GM19468 (cell line): Measurements from ENCODE around the gene OLFM1.
"Not testable (repeated sequence)": the region's sequence is repeated elsewhere in the genome, so short reads cannot be mapped to it uniquely, and the experiment has no call there.

Experiments
- ATAC-seq: cut with Tn5 transposase; IDR thresholded peaks from one replicate; pipeline ENCODE4 v1.9.1; 2021; ENCODE audit warnings: mild to moderate bottlenecking, moderate library complexity, moderate number of reproducible peaks; ENCODE audit not compliant: unreplicated experiment; ENCODE audit errors: extremely low read depth

Gene OLFM1

DNA sequence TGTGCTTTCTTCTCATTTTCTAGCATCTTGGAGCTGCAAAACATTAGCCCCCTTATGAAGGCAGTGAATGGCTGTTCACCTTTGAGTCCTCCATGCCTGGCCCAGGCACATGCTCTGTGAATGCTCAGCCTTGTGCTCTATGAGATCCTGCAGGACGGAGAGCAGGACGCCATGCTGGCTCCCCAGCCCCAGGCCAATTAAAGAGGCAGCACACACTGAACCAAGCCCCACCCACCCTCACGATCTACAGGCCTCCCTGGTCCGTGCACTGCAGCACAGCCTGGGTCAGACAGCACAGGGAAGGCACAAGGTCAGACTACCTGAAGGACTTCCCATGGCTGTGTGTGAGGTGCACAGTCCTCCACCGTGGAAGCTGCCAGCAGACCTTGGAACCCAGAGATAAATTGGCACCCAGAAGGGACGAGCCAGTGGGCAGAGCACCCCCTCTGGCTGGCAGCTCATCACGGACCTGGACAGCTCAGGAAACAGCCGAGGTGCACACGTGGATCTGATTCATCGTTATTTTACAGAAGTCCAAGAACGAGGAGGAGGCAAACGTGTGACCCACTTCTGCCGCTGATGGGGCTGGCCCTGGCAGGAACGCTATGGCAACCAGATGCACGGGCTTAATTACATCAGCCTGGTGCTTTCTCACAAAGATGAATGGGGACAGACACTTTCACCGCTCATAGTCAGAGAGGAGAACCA, 59.5 kb downstream of the OLFM1 start:
- no peak for ATAC-seq

DNA sequence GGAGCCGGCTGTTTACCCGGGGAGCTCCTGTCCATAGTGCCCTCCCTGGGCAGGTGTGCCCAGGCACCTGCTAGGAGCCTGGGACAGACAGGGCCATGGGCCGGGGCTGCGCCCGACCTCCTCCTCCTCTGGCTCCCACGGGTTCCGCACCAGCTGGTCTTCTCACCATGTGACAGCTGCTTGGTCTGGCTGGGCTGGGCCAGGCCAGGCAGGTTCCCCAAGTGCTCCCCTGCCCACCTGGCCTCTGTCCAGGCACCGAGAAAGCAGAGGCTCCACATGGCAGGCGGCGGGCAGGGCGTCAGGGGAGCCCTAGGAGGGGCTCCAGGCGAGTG, 60.0 kb downstream of the OLFM1 start:
- no peak for ATAC-seq

DNA sequence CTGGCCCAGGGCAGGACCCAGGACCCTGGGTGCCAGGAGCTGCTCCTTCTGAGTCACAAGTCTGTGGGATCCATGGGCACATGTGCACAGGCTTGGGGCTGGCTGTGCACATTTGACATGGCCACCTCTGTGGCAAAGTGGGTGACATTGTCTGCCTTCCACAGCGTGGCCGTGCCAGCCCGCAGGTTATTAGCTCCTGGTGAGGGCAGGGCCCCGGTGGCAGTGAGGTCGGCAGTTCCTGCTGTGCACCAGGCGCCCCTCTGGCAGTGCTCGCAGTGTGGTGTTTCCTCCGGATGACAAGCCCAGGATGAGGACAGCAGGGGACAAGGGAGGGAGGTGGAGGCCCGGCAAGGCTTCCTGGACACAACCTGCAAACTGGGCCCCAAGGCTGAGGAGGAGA, 60.5 kb downstream of the OLFM1 start:
- no peak for ATAC-seq

DNA sequence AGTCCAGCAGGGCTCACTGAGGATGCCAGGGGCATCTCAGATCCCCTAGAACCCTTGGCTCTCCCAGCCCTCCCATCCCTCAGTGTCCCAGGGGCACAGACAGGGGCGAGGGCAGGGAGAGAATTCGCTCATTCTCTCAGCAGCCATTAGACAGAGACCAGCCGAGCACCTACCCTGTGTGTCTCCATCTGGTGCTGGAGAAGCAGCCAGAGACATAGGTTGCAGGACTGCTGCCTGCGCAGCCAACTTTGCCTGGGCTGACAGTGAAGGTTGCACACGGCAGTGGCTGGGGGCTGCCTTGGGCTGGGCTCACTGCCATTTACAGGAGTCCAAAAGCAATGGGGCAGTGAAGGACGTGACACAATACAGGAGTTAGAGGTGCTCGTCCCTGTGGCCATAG, 60.9 kb downstream of the OLFM1 start:
- no peak for ATAC-seq

DNA sequence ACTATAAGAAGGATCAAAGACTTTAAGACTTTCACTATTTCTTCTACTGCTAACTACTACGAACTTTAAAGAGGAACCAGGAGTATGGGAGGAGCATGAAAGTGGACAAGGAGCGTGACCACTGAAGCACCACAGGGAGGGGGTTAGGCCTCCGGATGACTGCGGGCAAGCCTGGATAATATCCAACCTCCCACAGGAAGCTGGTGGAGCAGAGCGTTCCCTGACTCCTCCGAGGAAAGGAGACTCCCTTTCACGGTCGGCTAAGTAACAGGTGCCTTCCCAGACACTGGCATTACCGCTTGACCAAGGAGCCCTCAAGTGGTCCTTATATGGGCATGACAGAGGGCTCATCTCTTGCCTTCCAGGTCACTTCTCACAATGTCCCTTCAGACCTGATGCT, 62.4 kb downstream of the OLFM1 start:
- ATAC-seq = not testable (repeated sequence)

DNA sequence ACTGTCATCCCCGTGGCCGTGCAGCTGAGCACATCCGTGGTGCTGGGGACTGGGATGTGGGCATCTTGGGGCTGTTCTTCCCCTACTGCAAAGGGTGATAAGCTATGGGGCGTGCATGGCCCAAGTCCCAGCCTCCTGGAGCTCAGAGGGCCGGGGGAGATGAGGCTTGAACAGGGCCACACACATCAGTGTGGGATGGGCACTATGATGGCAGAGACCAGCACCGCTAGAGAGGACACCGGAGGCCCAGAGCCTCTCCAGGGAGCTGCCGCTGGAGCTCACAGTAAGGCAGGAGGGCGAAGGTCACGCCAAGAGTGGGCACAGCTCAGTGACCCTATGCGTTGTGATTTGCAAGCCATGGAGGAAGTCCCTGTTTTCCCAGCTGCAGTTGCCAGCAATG, 63.5 kb downstream of the OLFM1 start:
- ATAC-seq = no peak

DNA sequence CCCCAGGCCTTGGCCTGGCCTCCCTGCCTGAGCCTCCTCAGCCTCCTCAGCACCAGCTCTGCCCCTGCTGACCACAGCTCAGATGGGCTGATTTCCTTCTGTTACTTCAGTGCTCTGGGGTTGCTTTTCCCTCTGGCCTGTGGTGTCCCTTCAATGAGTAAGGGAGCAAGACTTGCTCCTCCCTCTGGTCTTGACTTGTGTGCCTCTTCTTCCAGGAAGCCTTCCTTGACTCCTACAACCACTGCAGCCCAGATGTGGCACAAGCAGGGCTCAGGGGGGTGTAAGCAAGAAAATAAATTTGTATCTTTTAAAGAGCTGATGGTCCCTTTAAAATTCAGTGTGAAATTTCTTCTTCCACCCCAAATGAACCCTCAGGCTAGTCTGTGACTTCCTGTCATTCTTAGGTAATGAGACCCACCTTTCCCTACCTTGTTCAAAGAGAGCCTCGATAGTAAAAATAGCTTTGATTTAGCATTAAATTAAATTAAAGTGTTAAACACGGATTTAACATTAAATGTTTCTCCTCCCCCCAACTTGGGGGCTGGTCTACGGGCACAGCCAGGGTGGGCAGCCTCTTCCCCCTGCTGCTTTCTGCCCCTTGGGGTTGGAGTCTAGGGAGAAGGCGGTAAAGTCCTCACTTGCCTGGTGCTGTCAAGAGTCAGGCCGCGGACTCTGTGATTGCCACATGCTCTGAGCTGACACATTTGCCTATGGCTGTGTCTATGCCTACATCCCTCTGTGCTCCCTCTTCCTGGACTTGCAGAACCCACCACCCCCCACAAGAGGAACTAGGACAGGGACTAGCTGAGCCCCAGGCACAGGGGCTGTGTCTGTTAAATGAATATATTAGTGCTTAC, 64.5 kb downstream of the OLFM1 start:
- no peak for ATAC-seq

DNA sequence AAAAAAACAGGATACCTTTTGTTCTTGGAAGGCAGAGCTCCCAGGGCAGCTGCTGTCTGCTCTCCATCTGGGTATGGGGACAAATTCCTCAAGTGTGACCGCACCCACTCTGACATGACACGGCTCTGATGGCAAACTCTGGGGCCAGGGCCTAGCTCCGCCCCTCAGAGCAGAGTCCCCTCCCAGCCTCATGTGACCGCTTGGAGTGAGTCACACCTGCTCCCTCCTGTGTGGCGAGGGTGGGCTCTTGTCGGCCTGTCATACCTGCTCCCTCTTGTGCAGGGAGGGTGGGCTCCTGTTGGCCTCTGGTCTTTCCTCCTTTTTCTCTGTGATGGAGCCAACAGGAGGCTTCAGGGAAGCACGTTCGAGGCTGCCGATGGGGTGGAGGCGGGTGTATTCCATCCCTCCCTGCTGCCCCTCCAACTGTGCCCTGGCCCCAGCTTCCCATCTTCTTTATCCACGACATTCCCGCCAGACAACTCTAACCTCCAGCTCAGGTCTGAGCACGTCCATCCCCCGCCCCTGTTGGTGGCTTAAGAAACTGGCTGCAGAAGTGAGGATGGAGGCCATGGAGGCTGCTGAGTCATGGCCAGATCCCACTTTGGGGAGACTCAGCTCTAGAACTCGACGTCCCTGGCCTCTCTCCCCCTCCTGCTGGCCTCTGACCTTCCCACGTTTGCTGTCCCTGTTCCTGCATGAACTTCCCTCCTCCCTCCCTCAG, 65.3 kb downstream of the OLFM1 start:
- no peak for ATAC-seq

DNA sequence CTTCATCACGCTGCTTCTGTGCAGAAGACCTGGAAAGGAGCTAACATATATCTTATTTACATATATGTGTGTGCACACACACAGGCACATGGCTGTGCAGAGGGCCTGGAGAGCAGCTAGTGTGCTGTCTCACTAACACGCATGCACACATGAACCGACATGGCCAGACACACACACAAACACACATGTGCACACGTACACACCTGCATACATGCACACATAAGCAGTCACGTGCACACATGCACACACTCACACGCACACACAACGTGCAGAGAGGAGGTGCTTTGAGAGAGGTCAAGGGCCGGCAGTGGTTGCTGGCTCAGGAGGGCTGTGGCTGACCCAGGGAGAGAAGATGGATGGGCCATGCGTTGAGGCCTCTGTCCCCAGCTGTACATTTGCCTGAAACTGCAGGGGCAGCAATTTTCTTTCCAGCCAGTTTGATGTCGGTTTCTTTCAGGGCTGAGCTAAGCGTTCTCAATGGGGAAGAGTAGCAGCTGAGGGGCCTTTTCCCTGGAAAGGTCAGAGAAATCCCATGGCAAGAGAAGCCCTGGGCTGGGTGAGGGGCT, 66.7 kb downstream of the OLFM1 start:
- no peak for ATAC-seq

DNA sequence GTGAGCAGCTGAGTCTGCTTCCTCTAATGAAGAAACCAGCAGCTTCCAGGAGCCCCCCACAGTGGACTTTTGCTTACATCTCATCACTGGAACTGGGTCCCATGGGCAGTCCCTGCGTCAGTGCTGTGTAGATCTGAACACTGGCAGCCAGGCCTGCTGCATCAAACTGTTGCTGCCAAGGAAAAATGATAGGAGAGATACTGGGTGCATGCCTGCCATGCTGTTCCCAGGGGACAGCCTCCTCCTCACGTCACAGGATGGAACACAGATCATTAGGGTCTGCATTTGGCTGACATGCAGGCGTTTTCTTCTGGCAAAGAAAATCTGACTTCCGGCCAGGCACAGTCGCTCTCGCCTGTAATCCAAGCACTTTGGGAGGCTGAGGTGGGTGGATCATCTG, 67.9 kb downstream of the OLFM1 start:
- ATAC-seq = no peak

DNA sequence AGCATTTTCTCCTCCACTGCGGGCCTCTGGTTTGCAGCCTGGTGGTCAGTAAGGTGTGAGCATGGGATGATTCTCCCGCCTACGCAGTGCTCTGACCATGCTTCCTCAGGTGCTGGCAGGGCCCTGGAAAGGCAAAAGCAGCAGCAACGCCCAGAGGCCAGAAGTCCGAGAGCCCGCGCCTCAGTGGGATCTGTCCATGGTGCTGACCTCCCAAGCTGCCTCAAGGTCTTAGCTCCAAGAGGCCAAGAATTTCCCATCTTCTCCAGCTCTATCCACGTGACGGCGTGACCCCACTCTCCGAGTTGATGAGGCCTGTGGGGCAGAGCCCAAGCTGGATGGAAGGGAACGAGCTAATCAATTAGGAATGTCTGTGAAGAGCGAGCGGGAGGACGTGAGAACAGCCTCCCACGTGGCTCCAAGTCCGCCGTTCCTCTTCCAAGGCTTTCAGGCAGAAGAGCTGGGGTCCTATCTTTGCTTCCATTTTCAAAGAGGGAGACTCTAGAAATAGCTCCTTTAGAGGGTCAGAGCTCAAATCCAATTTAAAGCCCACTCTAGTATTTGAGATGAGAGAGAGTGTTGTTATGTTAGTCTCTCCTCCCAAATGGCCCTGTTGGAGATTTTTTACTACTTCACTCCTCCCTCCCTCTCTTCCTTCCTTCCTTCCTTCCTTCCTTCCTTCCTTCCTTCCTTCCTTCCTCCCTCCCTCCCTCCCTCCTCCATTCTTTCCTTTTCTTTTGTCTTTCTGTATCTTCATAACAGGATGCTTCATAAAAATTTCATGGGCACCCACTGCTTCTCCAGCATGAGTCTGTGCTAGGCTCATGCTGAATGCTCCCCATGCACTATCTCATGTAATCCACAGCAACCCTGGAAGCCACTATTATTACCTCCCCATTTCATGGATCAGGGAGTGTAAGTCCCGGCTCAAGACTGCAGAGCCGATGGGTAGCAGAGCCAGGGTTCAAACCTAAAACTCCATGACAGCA, 69.3 kb downstream of the OLFM1 start:
- no peak for ATAC-seq

DNA sequence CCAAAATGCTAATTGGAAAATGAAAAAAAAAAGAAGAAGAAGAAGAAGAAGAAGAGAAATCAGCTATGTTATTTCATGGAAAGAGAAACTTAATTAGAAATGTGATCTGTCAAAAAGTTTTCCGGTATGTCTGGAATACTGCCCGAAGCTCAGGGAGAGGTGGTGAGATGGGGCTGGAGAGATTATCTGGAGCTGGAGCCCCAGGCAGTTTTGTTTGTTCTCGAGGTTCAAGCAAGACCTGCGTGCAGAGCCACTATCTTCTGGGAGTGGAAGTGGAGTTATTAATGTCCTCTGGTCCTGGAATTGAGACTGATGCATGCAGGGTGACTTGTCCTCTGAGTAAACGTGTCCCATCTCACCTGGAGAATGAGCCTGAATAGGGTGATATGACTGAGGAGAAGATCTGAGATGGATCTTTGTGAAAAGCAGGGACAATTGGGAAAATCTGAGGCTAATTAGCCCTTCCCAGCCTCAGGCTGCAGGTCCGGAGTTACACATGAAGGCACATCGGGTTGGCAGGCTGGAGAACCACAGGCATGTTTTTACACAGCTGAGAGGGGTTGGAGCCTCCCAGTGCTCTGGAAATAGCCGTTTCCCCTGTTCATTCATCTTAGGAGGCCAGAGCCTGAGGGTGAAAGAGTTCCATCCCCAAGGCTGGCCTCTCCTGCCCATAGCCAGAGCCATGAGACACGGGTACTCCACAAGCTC, 70.5 kb downstream of the OLFM1 start:
- ATAC-seq = no peak

DNA sequence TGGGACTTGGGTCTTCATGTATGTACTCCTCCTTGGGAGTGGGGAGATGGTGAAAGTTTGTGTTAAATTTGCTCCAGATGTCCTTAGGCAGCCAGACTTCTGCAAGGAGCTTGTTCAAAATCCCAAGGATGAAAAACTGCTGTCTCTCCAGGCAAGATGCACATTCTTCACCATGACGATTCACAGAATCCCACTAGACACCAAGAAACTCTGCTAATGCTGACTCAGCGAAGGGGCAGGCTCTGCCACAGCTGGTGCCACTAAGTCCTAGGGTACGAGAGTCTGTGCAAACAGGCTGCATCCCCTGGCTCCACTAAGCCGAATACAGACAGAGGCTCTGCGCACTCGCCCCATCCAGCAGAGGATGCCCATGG, 71.1 kb downstream of the OLFM1 start:
- no peak for ATAC-seq

DNA sequence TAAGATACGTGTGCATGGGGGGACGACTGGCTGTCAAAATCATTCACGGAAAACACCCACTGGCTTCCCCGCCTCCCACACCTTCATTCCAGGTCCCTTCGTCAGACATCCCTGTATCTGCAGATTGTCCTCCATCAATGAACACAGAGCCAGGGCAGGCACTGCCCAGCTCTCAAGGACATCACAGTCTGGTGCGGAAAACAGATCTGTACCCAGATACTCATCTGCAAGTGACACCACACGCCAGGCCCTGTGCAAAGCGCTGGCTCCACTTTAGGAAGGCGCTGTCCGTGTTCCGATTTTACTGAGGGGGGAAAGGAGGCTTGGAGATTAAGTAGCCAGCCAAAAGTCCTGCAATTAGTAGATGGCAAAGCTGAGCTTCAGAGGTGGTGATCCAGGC, 72.3 kb downstream of the OLFM1 start:
- ATAC-seq = no peak

DNA sequence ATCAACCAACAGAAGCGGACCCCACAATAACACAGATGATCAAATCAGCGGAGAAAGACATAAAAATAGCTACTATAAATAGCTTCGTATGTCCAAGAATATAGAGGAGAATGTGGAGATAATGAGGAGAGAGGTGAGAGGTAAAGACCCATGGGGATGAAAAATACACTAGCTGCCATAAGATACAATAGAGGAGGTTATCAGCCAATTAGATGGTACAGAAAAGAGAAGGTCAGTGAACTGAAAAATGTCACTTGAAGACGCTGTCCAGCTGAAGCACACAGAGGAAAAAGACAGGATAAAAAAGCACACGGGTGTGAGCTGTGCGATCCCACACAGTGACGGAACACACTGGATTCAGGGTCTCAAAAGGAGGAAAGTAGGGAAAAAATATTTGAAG, 73.4 kb downstream of the OLFM1 start:
- no peak for ATAC-seq

DNA sequence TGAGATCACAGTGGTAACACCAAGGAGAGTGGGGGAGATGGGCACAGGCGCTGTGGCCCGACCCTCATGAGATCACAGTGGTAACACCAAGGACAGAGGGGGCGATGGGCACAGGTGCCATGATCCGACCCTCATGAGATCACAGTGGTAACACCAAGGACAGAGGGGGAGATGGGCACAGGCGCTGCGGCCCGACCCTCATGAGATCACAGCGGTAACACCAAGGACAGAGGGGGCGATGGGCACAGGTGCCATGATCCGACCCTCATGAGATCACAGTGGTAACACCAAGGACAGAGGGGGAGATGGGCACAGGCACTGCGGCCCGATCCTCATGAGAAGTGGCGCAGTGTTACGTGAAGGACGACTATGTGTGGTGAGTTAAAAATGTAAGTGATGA, 75.1 kb downstream of the OLFM1 start:
- ATAC-seq = not testable (repeated sequence)

DNA sequence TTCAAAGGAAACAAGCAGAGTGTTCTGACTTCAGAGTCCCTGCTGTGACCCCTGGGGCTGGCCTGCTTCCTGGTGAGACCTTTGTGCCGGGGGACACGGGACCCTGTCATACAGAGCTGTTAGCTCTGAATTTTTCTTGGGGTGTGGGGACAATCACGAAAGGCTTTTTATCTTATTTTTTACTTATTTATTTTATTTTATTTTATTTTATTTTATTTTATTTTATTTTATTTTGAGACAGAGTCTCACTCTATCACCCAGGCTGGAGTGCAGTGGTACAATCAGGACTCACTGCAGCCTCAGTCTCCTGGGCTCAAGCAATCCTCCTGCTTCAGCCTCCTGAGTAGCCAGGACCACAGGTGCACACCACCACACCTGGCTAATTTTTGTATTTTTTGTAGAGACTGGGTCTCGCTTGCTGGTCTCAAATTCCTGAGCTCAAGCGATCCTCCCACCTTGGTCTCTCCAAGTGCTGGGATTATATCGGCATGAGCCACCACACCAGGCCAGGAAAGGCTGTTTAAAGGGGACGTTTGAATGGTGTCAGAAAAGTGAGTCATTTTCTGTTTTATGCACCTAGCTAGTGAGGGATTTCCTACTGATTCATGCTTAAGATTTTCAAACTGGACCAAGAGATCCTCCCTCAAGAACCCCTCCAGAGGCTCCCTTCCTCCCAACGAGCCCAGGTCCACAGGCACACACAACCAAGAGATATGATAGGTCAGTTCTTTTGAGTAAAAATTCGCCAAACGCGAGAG, 75.7 kb downstream of the OLFM1 start:
- ATAC-seq = no peak

DNA sequence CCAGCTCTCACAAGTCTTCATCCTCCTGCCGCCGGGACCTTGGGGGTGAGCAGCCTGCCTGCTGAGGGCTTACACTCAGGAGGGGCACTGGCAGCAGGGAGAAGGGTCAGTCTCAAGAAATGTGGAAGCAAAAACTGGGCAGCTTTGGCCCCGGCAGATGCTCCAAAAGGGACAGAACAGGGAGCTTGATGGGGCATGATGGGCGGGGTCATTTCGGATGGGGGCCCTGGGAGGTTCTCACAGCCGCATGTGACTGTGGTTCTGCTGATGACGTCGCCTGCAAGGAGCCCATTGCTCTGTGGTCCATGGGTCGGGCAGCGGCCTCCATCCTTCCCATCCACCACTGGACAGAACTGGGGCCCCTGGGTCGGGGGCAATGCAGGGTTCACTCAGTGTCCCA, 76.6 kb downstream of the OLFM1 start:
- ATAC-seq = no peak
